GM12878 (cell line): ENCODE results near the gene ZNF813. TPM values are rescaled to one million over a fixed set of nuclear protein-coding genes. Genes with fewer than 3 reads are reported as not detected.
A peak's percentile ranks its signal among the peaks of the same experiment; 100 is the strongest.

Experiments used
- BHLHE40 ChIP-seq, 2 experiments: fragments of 450-650 bp in 1 of 2; IDR thresholded peaks; 2 replicates each; pipeline ENCODE4 v1.6.1; 2011 to 2017; ENCODE audit warnings: low read depth in 2 of 2, borderline replicate concordance in 1 of 2, improper control_type of control experiment in 1 of 2, low read length in 1 of 2, mild to moderate bottlenecking in 1 of 2
- IKZF1 ChIP-seq: fragments of 450-650 bp; conservative IDR thresholded peaks from 2 replicates; pipeline ENCODE4 v1.6.1; 2017; ENCODE audit warnings: antibody characterized with exemption, mild to moderate bottlenecking
- KLF5 ChIP-seq: fragments of 450-650 bp; IDR thresholded peaks from 2 replicates; pipeline ENCODE4 v1.6.1; 2014; ENCODE audit warnings: mild to moderate bottlenecking; ENCODE audit not compliant: partially characterized antibody
- LARP7 ChIP-seq: fragments of 450-650 bp; IDR thresholded peaks from 2 replicates; pipeline ENCODE4 v1.6.1; 2017; ENCODE audit warnings: mild to moderate bottlenecking
- NBN ChIP-seq: fragments of 450-650 bp; IDR thresholded peaks from 2 replicates; pipeline ENCODE4 v1.6.1; 2016
- NFXL1 ChIP-seq: fragments of 450-650 bp; IDR thresholded peaks from 2 replicates; pipeline ENCODE4 v1.6.1; 2017; ENCODE audit warnings: antibody characterized with exemption, mild to moderate bottlenecking, borderline replicate concordance
- NR2F1 ChIP-seq: fragments of 450-650 bp; conservative IDR thresholded peaks from 2 replicates; pipeline ENCODE4 v1.6.1; 2017; ENCODE audit warnings: mild to moderate bottlenecking
- NRF1 ChIP-seq: conservative IDR thresholded peaks from 2 replicates; pipeline ENCODE4 v1.6.1; 2011; ENCODE audit warnings: mild to moderate bottlenecking, low read depth, low read length, improper control_type of control experiment
- POLR2A ChIP-seq: IDR thresholded peaks from 2 replicates; pipeline ENCODE4 v1.6.1; 2011; ENCODE audit warnings: low read depth, mild to moderate bottlenecking, low read length
- POLR2AphosphoS5 ChIP-seq: IDR thresholded peaks from 2 replicates; pipeline ENCODE4 v1.6.1; 2011; ENCODE audit warnings: mild to moderate bottlenecking, low read length, inconsistent platforms
- RUNX3 ChIP-seq: IDR thresholded peaks from 2 replicates; pipeline ENCODE4 v1.6.1; 2012; ENCODE audit warnings: low read length, inconsistent platforms
- SIX5 ChIP-seq: IDR thresholded peaks from 2 replicates; pipeline ENCODE4 v1.6.1; 2011; ENCODE audit warnings: mild to moderate bottlenecking, low read depth, low read length, moderate library complexity; ENCODE audit not compliant: severe bottlenecking
- STAT3 ChIP-seq: IDR thresholded peaks from 2 replicates; pipeline ENCODE4 v1.6.1; 2011; ENCODE audit warnings: low read depth, low read length, improper control_type of control experiment
- TCF12 ChIP-seq: IDR thresholded peaks from 2 replicates; pipeline ENCODE4 v1.6.1; 2011; ENCODE audit warnings: low read depth, mild to moderate bottlenecking, low read length
- ZNF24 ChIP-seq: fragments of 450-650 bp; IDR thresholded peaks from 2 replicates; pipeline ENCODE4 v1.6.1; 2017; ENCODE audit warnings: antibody characterized with exemption, mild to moderate bottlenecking
- polyA plus RNA-seq, 11 experiments: library from polyadenylated mRNA; depleted of rRNA in 4 of 11; unstranded in 6 of 11; stranded (reverse) in 5 of 11; fragments of >200 nt; fragmentation: Nextera tagmentation in 4 of 11; fragmentation: Illumina TruSeq in 1 of 11; extraction: Ambion mirVana in 4 of 11; extraction: Trizol in 1 of 11; gene quantifications; 1 replicate in 1 of 11; 2 replicates in 10 of 11; pipeline versions ENCODE4 v1.2.1 to v1.2.3, GENCODE V29; 2011 to 2016; ENCODE audit warnings: inconsistent platforms in 2 of 11, missing spikeins in 2 of 11, low read depth in 1 of 11
- total RNA-seq, 4 experiments: library from RNA; depleted of rRNA in 3 of 4; stranded (reverse); fragments of >200 nt in 3 of 4; fragmentation: Illumina TruSeq in 1 of 4; extraction: Trizol in 1 of 4; gene quantifications; 2 replicates each; pipeline versions ENCODE4 v1.2.1 to v1.2.3, GENCODE V29; 2013 to 2021
- TF ChIP-seq, protein P1 (sequence below): fragments of 450-650 bp; IDR thresholded peaks from 2 replicates; pipeline ENCODE4 v1.6.1; 2017; ENCODE audit warnings: mild to moderate bottlenecking, moderate library complexity
- TF ChIP-seq, protein P2 (sequence below): fragments of 450-650 bp; IDR thresholded peaks from 2 replicates; pipeline ENCODE4 v1.6.1; 2016; ENCODE audit warnings: mild to moderate bottlenecking
- TF ChIP-seq, protein P3 (sequence below): fragments of 450-650 bp; IDR thresholded peaks from 2 replicates; pipeline ENCODE4 v1.6.1; 2016; ENCODE audit warnings: mild to moderate bottlenecking, moderate library complexity, borderline replicate concordance
- TF ChIP-seq, protein P4 (sequence below): fragments of 450-650 bp; conservative IDR thresholded peaks from 2 replicates; pipeline ENCODE4 v1.6.1; 2017; ENCODE audit warnings: mild to moderate bottlenecking, moderate library complexity

The ZNF813 gene
- total and polyA plus RNA-seq, 10 of the 15 experiments (the other 5 are each of a cell fraction or from before 2014, with no cell fraction given) = 0.27 to 4.8 (median 2.6) TPM

DNA sequence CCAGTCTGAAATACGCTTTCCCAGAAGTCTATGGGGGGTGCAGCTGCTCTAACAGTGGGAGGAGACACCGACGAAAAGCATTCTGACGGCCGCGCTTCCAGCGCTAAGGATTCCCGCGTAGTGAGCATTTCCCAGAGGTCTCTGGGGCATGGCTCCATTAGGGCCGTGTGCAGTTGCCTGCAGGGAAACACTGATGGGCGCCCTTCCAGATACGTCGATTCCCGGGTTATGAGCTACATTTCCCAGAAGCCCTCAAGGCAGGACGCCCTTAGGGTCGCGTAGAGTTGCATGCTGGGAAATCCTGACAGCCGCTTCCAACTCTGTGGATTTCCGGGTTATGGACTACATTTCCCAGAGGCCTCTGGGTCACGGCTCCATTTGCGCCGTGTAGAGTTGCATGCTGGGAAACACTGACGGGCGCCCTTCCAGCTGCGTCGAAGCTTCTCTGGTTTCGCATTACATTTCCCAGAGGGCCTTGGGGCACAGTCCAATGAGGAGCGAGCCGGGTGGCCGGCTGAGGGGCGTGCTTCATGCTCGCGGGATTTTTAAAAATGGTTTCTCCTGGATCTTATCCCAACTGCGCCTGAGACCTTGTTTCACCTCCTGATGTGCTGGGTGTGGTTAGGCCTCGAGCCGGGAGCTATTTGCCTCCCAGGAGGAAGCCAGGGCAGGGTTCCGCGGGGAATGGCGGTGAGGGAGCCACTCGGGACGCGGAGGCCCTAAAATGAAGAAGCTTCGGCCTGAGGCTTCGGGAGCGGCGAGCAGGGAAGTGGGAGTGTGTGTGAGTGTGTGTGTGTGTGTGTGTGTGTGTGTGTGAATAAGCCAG, 53.2 kb downstream of the ZNF813 start (continued):
- TF ChIP-seq, protein P1, sequence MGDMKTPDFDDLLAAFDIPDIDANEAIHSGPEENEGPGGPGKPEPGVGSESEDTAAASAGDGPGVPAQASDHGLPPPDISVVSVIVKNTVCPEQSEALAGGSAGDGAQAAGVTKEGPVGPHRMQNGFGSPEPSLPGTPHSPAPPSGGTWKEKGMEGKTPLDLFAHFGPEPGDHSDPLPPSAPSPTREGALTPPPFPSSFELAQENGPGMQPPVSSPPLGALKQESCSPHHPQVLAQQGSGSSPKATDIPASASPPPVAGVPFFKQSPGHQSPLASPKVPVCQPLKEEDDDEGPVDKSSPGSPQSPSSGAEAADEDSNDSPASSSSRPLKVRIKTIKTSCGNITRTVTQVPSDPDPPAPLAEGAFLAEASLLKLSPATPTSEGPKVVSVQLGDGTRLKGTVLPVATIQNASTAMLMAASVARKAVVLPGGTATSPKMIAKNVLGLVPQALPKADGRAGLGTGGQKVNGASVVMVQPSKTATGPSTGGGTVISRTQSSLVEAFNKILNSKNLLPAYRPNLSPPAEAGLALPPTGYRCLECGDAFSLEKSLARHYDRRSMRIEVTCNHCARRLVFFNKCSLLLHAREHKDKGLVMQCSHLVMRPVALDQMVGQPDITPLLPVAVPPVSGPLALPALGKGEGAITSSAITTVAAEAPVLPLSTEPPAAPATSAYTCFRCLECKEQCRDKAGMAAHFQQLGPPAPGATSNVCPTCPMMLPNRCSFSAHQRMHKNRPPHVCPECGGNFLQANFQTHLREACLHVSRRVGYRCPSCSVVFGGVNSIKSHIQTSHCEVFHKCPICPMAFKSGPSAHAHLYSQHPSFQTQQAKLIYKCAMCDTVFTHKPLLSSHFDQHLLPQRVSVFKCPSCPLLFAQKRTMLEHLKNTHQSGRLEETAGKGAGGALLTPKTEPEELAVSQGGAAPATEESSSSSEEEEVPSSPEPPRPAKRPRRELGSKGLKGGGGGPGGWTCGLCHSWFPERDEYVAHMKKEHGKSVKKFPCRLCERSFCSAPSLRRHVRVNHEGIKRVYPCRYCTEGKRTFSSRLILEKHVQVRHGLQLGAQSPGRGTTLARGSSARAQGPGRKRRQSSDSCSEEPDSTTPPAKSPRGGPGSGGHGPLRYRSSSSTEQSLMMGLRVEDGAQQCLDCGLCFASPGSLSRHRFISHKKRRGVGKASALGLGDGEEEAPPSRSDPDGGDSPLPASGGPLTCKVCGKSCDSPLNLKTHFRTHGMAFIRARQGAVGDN = peak; percentile 99
- no peak for TF ChIP-seq NFXL1
- TF ChIP-seq STAT3 = no peak
- TF ChIP-seq NBN = peak; percentile 71; the same call in 1 of the 2 replicates
- peak in 1 of 2 experiments; percentile 22; a peak in 1 of 4 replicates for TF ChIP-seq BHLHE40 (IDR thresholded peaks at IDR 0.05; ENCODE audit: borderline replicate concordance in 1 of 2, low read depth in 2 of 2, low read length in 1 of 2)
- 0 out of 2 replicates have a peak, but pooled peaks have one; percentile 18 for TF ChIP-seq LARP7
- TF ChIP-seq, protein P2, sequence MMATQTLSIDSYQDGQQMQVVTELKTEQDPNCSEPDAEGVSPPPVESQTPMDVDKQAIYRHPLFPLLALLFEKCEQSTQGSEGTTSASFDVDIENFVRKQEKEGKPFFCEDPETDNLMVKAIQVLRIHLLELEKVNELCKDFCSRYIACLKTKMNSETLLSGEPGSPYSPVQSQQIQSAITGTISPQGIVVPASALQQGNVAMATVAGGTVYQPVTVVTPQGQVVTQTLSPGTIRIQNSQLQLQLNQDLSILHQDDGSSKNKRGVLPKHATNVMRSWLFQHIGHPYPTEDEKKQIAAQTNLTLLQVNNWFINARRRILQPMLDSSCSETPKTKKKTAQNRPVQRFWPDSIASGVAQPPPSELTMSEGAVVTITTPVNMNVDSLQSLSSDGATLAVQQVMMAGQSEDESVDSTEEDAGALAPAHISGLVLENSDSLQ = peak; percentile 66
- TF ChIP-seq, protein P3, sequence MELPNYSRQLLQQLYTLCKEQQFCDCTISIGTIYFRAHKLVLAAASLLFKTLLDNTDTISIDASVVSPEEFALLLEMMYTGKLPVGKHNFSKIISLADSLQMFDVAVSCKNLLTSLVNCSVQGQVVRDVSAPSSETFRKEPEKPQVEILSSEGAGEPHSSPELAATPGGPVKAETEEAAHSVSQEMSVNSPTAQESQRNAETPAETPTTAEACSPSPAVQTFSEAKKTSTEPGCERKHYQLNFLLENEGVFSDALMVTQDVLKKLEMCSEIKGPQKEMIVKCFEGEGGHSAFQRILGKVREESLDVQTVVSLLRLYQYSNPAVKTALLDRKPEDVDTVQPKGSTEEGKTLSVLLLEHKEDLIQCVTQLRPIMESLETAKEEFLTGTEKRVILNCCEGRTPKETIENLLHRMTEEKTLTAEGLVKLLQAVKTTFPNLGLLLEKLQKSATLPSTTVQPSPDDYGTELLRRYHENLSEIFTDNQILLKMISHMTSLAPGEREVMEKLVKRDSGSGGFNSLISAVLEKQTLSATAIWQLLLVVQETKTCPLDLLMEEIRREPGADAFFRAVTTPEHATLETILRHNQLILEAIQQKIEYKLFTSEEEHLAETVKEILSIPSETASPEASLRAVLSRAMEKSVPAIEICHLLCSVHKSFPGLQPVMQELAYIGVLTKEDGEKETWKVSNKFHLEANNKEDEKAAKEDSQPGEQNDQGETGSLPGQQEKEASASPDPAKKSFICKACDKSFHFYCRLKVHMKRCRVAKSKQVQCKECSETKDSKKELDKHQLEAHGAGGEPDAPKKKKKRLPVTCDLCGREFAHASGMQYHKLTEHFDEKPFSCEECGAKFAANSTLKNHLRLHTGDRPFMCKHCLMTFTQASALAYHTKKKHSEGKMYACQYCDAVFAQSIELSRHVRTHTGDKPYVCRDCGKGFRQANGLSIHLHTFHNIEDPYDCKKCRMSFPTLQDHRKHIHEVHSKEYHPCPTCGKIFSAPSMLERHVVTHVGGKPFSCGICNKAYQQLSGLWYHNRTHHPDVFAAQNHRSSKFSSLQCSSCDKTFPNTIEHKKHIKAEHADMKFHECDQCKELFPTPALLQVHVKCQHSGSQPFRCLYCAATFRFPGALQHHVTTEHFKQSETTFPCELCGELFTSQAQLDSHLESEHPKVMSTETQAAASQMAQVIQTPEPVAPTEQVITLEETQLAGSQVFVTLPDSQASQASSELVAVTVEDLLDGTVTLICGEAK = peak; percentile 53; the same call in 1 of the 2 replicates
- peak; percentile 53; the same call in 1 of the 2 replicates for TF ChIP-seq TCF12
- TF ChIP-seq KLF5 = peak; percentile 77
- TF ChIP-seq ZNF24 = no peak
- TF ChIP-seq POLR2A = peak; percentile 30; the same call in 1 of the 2 replicates
- TF ChIP-seq IKZF1 = peak; percentile 95
- TF ChIP-seq NR2F1 = peak; percentile 43; the same call in 1 of the 2 replicates
- TF ChIP-seq, protein P4, sequence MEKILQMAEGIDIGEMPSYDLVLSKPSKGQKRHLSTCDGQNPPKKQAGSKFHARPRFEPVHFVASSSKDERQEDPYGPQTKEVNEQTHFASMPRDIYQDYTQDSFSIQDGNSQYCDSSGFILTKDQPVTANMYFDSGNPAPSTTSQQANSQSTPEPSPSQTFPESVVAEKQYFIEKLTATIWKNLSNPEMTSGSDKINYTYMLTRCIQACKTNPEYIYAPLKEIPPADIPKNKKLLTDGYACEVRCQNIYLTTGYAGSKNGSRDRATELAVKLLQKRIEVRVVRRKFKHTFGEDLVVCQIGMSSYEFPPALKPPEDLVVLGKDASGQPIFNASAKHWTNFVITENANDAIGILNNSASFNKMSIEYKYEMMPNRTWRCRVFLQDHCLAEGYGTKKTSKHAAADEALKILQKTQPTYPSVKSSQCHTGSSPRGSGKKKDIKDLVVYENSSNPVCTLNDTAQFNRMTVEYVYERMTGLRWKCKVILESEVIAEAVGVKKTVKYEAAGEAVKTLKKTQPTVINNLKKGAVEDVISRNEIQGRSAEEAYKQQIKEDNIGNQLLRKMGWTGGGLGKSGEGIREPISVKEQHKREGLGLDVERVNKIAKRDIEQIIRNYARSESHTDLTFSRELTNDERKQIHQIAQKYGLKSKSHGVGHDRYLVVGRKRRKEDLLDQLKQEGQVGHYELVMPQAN = peak; percentile 100
- TF ChIP-seq POLR2AphosphoS5 = 0 out of 2 replicates have a peak, but pooled peaks have one; percentile 28
- 0 out of 2 replicates have a peak, but pooled peaks have one; percentile 13 for TF ChIP-seq NRF1
- TF ChIP-seq RUNX3 = no peak
- peak; percentile 90 for TF ChIP-seq SIX5
